Cardiac muscle cell (in vitro differentiated cells and primary cell): ENCODE measurements around the gene BMERB1. TPM values are rescaled to one million over a fixed set of nuclear protein-coding genes. Genes with fewer than 3 reads are reported as not detected.

Experiments
- DNase-seq, 2 donors: peaks; one replicate each; pipeline versions ENCODE4 v3.0.0 to v3.0.0-alpha.2; 2010 to 2017; ENCODE audit warnings: low read depth in 1 of 2, low spot score in 1 of 2
- H3K27ac ChIP-seq: fragments of 200-600 bp; sonication (generic); 2 replicates; pipeline ENCODE4 v1.5.1; 2016
- H3K27me3 ChIP-seq: fragments of 200-600 bp; sonication (generic); 2 replicates; pipeline ENCODE4 v1.6.0; 2016; ENCODE audit warnings: control low read depth
- H3K36me3 ChIP-seq: fragments of 200-600 bp; sonication (generic); 2 replicates; pipeline ENCODE4 v1.5.1; 2016; ENCODE audit warnings: control low read depth
- H3K4me1 ChIP-seq: fragments of 200-600 bp; sonication (generic); 2 replicates; pipeline ENCODE4 v1.8.1; 2017; ENCODE audit warnings: low read depth, mild to moderate bottlenecking, mixed run types
- H3K4me3 ChIP-seq: fragments of 200-600 bp; sonication (generic); 2 replicates; pipeline ENCODE4 v1.5.1; 2016; ENCODE audit warnings: mild to moderate bottlenecking
- H3K9me3 ChIP-seq: fragments of 200-600 bp; sonication (generic); 2 replicates; pipeline ENCODE4 v1.5.1; 2017; ENCODE audit warnings: low read depth, mild to moderate bottlenecking, control low read depth
- polyA plus RNA-seq: library from polyadenylated mRNA; unstranded; fragments of >200 nt; fragmentation: Nextera tagmentation; extraction: Ambion mirVana; gene quantifications from 2 replicates; pipeline ENCODE4 v1.2.1, GENCODE V29; 2016
- total RNA-seq: library from RNA; depleted of rRNA; stranded (reverse); fragments of >200 nt; gene quantifications from 2 replicates; pipeline ENCODE4 v1.2.3, GENCODE V29; 2016
- TF ChIP-seq, protein P1 (sequence below): IDR thresholded peaks from 2 replicates; pipeline ENCODE4 v1.5.1; 2012; ENCODE audit warnings: low read depth, mild to moderate bottlenecking, low read length

Gene BMERB1
- total and polyA plus RNA-seq, 2 experiments from 2014 or later, result 15.2 to 22.1 TPM

DNA sequence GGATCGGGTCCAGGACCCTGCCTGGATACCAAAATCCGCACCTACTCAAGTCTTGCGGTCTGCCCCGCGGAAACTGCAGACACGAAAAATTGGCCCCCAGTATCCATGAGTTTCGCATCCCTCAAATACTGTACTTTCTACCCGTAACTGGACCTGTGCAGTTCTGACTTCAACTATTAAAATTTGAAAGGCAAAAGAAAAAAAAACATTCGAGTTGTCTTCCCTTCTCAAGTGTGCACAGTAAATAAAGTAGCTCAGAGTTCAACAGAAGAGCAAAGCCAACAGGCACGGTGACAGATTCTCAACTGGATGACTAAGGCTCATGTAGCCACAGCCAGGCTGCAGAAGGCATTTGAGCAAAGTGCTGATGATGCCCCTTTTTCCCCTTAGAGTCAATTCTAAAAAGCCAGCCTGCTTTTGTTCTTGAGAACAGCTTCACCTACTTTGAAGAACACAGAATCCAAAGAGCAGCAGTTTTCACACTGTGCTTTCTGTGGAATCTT is 176.0 kb downstream of the BMERB1 start:
- Histone ChIP-seq H3K9me3 (no peaks in the 10 kb centered on the region), H3K4me1 (no peaks in the 10 kb centered on the region), H3K27me3 (no peaks in the 10 kb centered on the region), H3K27ac (no peak overlapping the region), H3K36me3 (peaks cover 44% of the 10 kb centered on the region), H3K4me3 (no peak overlapping the region)
- TF ChIP-seq, protein P1, sequence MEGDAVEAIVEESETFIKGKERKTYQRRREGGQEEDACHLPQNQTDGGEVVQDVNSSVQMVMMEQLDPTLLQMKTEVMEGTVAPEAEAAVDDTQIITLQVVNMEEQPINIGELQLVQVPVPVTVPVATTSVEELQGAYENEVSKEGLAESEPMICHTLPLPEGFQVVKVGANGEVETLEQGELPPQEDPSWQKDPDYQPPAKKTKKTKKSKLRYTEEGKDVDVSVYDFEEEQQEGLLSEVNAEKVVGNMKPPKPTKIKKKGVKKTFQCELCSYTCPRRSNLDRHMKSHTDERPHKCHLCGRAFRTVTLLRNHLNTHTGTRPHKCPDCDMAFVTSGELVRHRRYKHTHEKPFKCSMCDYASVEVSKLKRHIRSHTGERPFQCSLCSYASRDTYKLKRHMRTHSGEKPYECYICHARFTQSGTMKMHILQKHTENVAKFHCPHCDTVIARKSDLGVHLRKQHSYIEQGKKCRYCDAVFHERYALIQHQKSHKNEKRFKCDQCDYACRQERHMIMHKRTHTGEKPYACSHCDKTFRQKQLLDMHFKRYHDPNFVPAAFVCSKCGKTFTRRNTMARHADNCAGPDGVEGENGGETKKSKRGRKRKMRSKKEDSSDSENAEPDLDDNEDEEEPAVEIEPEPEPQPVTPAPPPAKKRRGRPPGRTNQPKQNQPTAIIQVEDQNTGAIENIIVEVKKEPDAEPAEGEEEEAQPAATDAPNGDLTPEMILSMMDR, result no peak
- DNase-seq, result peak in 1 of 2 donors; percentile 18

DNA sequence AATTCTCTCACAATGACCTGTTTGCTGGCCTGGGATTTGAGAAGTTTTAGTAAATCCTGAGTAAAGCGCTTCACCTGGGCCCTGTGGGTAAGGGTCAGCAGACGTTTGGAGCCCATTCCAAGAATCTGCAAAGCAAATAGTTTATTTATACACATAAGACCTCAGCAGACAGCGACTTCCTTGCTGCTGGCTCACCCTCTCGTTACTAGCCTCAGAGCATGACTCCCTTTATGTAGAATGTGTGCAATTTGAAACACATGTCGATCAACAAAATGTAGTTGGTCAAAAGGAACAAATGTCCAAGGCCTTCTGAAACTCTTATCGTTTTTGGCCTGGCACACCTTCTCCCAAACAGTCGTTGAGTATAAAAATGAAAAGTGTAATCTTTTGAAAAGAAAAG is 177.2 kb downstream of the BMERB1 start:
- Histone ChIP-seq H3K36me3 (peaks cover 44% of the 10 kb centered on the region), H3K4me1 (no peaks in the 10 kb centered on the region), H3K9me3 (no peaks in the 10 kb centered on the region), H3K27me3 (no peaks in the 10 kb centered on the region), H3K4me3 (no peak overlapping the region), H3K27ac (no peak overlapping the region)
- no peak for DNase-seq
- TF ChIP-seq, protein P1, result no peak

DNA sequence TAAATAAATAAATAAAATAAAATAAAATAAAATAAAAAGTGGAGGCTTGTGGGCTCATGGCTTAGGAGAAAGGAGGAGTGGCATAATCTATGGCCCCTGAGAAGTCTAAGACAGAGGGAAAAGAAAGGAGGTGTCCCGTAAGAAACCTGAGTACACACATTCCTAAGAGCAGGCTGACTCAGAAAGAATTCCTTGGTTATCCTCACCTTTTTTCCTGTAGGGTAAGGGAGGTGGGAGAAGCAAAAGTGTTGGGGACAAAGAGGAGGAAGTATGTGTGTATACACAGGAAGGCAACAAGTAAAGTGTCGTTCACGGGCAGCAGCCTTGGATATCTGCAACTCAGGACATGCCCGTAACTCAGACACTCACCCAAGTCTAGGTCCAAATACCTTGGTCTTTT is 179.3 kb downstream of the BMERB1 start:
- Histone ChIP-seq H3K36me3 (peaks cover 36% of the 10 kb centered on the region), H3K4me1 (no peaks in the 10 kb centered on the region), H3K9me3 (no peaks in the 10 kb centered on the region), H3K27me3 (no peaks in the 10 kb centered on the region), H3K27ac (no peak overlapping the region), H3K4me3 (no peak overlapping the region)
- TF ChIP-seq, protein P1, result no peak
- DNase-seq, result no peak

DNA sequence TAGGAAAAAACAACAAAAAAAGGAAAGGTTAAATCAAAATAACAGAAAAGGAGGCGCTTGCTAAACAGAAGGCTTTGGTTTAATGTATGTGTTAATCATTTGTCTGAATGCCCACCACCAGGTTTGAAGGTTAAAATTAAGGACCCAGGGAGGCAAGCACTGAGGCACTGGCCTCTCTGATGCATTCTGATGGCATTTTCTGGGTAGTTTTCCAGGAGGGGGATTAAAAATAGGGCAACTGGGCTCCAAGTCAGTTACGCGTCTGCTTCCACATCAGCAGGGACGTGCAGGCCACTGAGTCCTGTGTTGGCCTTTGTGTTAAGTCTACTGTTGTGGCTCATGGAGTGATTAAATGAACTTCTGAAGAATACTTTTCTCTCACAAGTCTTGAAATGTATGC is 181.6 kb downstream of the BMERB1 start:
- Histone ChIP-seq H3K27me3 (no peaks in the 10 kb centered on the region), H3K4me1 (no peaks in the 10 kb centered on the region), H3K4me3 (no peak overlapping the region), H3K27ac (no peak overlapping the region), H3K9me3 (no peaks in the 10 kb centered on the region), H3K36me3 (peaks cover 25% of the 10 kb centered on the region)
- TF ChIP-seq, protein P1, result no peak
- DNase-seq, result no peak

DNA sequence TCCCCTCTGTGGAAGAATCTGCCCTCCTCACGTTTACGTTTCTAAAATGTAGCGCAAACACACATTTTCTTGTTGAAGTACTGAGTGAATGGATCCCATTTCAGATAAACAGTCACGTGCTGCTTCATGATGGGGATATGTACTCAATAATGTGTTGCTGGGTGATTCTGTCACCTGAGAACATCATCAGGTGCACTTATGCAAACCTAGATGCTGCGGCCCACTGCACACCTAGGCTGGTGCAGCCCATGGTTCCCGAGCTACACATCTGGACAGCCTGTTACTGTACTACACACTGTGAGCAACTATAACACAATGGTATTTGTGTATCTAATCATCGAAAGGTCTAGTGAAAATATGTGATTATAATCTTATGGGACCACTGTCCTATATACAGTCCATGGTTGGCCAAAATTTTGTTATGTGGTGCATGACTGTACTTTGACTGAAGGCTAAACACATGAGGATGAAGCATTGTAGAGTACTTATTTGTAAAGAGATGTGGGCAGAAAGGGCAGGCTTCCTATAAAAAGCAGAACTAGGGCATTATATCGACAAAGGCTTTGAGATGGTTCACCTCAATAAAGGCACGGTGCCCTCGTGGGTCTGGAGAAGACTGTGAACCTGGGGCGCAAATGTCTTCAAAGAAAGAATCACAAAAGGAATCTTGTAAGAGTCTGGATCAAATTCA is 182.2 kb downstream of the BMERB1 start:
- Histone ChIP-seq H3K27me3 (no peaks in the 10 kb centered on the region), H3K4me3 (no peak overlapping the region), H3K27ac (no peak overlapping the region), H3K4me1 (no peaks in the 10 kb centered on the region), H3K36me3 (peaks cover 28% of the 10 kb centered on the region), H3K9me3 (no peaks in the 10 kb centered on the region)
- DNase-seq, result no peak
- TF ChIP-seq, protein P1, result no peak
